ENCODE results near the gene C15orf62. TPM values are rescaled to one million over a fixed set of nuclear protein-coding genes. Genes with fewer than 3 reads are reported as not detected.

The C15orf62 gene
- total RNA-seq, 2 donors from 2014 or later: 0.51 to 1.3 TPM

GRCh38 chr15:40756938-40757337 is 12.8 kb upstream of the C15orf62 start:
- Histone ChIP-seq H3K4me1 (replicated peaks) (no peaks in the 10 kb centered on the region), H3K9me3 (no peaks in the 10 kb centered on the region), H3K27me3 (replicated peaks; ENCODE audit: insufficient read depth) (no peaks in the 10 kb centered on the region), H3K36me3 (peaks cover 0 to under 1% of the 10 kb centered on the region in 2 donors), H3K4me3 (no peak overlapping the region), H3K27ac (no peak overlapping the region)
- DNase-seq (ENCODE audit: low spot score): no peak
- TF ChIP-seq POLR2AphosphoS5 (IDR thresholded peaks at IDR 0.05) (no peak), POLR2A (IDR thresholded peaks at IDR 0.05) (no peak), CTCF (IDR thresholded peaks at IDR 0.05) (no peak)
- intact Hi-C loops (cut with DNase I): no loop called here
- 16% methylated on average over 6 of the region's 6 CpGs for WGBS

GRCh38 chr15:40759961-40760360 is 9.8 kb upstream of the C15orf62 start:
- H3K27me3 ChIP-seq (replicated peaks; ENCODE audit: insufficient read depth): no peaks in the 10 kb centered on the region
- no peak for DNase-seq (ENCODE audit: low spot score)
- peaks cover 9% of the 10 kb centered on the region for H3K4me1 ChIP-seq (replicated peaks)
- no peaks in the 10 kb centered on the region for H3K9me3 ChIP-seq
- TF ChIP-seq CTCF (IDR thresholded peaks at IDR 0.05) (no peak), POLR2AphosphoS5 (IDR thresholded peaks at IDR 0.05) (no peak), POLR2A (IDR thresholded peaks at IDR 0.05) (no peak)
- no peaks in the 10 kb centered on the region for H3K36me3 ChIP-seq
- intact Hi-C loops (cut with DNase I): no loop called here
- H3K27ac ChIP-seq: no peak overlapping the region
- no peak overlapping the region for H3K4me3 ChIP-seq
- WGBS: 98% methylated on average over 5 of the region's 5 CpGs

- WGBS: 33% methylated on average over 49 of the region's 55 CpGs
- intact Hi-C loops (cut with DNase I): no loop called here
- peaks cover 9% of the 10 kb centered on the region for H3K4me1 ChIP-seq (replicated peaks)
- no peaks in the 10 kb centered on the region for H3K27me3 ChIP-seq (replicated peaks; ENCODE audit: insufficient read depth)
- peak; percentile 69 for DNase-seq (ENCODE audit: low spot score)
- peak overlapping the region; percentile 81 to 83 for H3K27ac ChIP-seq
- H3K36me3 ChIP-seq: no peaks in the 10 kb centered on the region
- TF ChIP-seq CTCF (IDR thresholded peaks at IDR 0.05) (peak in 1 of 4 experiments; percentile 5), POLR2A (IDR thresholded peaks at IDR 0.05) (no peak), POLR2AphosphoS5 (IDR thresholded peaks at IDR 0.05) (peak; percentile 69)
- peak overlapping the region; percentile 35 to 45 for H3K4me3 ChIP-seq
- H3K9me3 ChIP-seq: no peaks in the 10 kb centered on the region
These were observed 6.6 kb upstream of the C15orf62 start for GRCh38 chr15:40762919-40763800.

- no peaks in the 10 kb centered on the region for H3K36me3 ChIP-seq
- no peaks in the 10 kb centered on the region for H3K27me3 ChIP-seq (replicated peaks; ENCODE audit: insufficient read depth)
- H3K4me3 ChIP-seq: peak within 1 kb of the TSS; percentile 35 to 45
- peak within 1 kb of the TSS; percentile 81 to 83 for H3K27ac ChIP-seq
- H3K4me1 ChIP-seq (replicated peaks): peaks cover 13% of the 10 kb centered on the region
- under 1% methylated on average over 14 of the region's 75 CpGs for WGBS
- TF ChIP-seq POLR2AphosphoS5 (IDR thresholded peaks at IDR 0.05) (no peak), POLR2A (IDR thresholded peaks at IDR 0.05) (peak; percentile 56), CTCF (IDR thresholded peaks at IDR 0.05) (peak in 2 of 4 experiments; percentile 56 to 57)
- no peaks in the 10 kb centered on the region for H3K9me3 ChIP-seq
- DNase-seq (ENCODE audit: low spot score): peak; percentile 72
- intact Hi-C loops (cut with DNase I): no loop called here
These were observed 5.8 kb upstream of the C15orf62 start, which contains the start of gene GCHFR for GRCh38 chr15:40763801-40764628. GCHFR (plus strand) TSS chr15:40764068; CDS start chr15:40764181, 113 bp downstream.

All from prostate gland (tissue), 2 donors.